GM04503 (cell line): ENCODE results near the gene RPL26.
"Not testable (repeated sequence)": the region's sequence is repeated elsewhere in the genome, so short reads cannot be mapped to it uniquely, and the experiment has no call there.

Experiments used
- DNase-seq: peaks from one replicate; pipeline ENCODE4 v3.0.0-alpha.2; 2012; ENCODE audit warnings: low read depth

Gene RPL26

GRCh38 chr17:8365143-8365542, 17.9 kb downstream of the RPL26 start:
- no peak for DNase-seq

- no peak for DNase-seq
Measured at GRCh38 chr17:8362651-8363332, 20.2 kb downstream of the RPL26 start.

DNA sequence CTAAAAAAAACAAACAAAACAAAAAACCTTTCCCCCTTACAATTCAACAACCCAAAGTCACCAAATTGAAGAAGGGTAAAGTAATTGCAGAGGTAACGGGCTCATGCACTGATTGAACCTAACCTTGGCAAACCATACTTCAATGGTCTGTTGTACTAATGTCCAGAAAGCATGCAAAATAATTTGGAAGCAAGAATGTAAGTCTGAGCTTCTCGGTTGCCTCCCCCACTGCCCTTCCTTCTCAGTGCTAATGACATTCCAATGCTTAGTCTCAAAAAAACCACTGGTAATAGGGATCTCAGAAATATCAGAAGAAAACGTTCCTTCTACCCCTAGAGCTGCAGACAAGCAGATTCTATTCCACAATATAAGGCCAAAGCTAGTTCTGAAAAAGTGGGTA, 22.2 kb downstream of the RPL26 start:
- no peak for DNase-seq

- no peak for DNase-seq
Measured at GRCh38 chr17:8360260-8360659, 22.7 kb downstream of the RPL26 start.

DNA sequence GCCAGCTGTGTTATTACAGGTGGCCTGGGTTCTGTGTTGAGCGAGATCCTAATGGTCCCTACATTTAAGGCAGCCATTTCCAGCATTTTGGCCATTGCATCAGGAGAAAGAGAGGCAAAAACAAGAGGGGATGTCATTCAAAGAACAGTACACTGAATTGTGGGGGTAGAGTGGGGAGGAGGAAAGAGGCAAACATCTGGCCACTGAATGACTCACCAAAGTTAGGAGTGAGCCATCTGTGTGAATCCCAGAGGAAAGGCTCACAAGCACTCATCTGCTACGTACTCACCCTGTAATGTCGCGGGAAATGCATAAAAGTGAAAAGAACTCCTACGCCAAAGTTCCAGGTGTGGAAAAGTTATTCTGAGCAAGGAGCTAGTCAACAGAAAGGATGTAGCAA, 23.2 kb downstream of the RPL26 start:
- DNase-seq, result no peak

- DNase-seq, result no peak
Measured at GRCh38 chr17:8357910-8358309, 25.1 kb downstream of the RPL26 start.

GRCh38 chr17:8354236-8354635, 28.8 kb downstream of the RPL26 start:
- DNase-seq, result no peak

GRCh38 chr17:8353736-8354135, 29.3 kb downstream of the RPL26 start:
- DNase-seq, result no peak

GRCh38 chr17:8350339-8350738, 32.7 kb downstream of the RPL26 start:
- DNase-seq, result no peak

DNA sequence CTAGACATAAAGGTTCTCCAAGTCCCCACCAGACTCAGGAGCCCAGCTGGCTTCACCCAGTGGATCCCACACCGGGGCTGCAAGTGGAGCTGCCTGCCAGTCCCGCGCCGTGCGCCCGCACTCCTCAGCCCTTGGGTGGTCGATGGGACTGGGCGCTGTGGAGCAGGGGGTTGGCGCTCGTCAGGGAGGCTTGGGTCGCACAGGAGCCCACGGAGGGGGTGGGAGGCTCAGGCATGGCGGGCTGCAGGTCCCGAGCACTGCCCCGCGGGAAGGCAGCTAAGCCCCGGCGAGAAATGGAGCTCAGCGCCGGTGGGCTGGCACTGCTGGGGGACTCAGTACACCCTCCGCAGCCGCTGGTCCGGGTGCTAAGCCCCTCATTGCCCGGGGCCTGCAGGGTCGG, 36.0 kb downstream of the RPL26 start:
- DNase-seq, result not testable (repeated sequence)

GRCh38 chr17:8345951-8346665, 36.9 kb downstream of the RPL26 start:
- DNase-seq, result no peak

DNA sequence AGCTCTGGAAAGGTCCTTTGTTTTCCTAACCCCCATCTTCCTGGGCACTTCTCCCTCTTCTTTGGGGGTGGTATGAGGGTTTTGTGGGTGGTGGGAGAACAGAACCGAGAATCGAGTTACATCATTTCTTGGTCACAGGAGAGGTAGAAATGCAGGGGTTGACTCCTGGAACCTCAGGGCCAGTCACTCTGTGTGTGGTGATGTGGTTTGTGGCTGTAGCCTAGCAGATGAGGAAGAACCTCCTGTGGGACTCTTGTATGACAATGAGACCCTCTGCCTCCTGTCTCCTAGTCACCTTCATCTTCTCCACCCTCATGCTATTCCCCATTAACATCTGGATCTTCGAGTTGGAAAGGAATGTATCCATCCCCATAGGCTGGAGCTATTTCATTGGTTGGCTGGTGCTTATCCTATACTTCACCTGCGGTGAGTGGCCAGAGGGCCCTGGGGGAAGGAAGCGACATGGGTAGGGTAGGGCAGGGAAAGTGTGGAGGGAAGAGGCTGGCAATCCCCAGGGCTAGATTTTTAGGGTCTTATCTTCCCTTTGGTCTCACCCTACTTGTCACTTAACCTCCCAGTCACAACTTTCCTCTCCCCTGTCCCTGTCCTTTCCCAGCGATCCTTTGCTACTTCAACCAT, 37.8 kb downstream of the RPL26 start:
- no peak for DNase-seq

- no peak for DNase-seq
Measured at GRCh38 chr17:8341456-8341855, 41.5 kb downstream of the RPL26 start.

DNA sequence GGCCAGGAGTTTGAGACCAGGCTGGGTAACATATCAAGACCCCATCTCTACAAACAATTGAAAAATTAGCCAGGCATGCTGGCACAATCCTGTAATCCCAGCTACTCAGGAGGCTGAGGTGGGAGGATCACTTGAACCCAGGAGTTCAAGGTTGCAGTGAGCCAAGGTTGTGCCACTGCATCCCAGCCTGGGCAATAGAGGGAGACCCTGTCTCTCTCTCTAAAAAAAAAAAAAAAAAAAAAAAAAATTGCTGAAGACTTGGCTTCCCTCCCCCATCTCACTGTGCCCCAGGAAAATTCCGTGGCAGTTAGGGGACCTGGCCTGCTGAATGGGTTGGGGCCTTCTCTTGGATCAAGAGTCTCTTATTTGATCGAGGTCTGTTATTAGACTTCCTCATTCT, 43.5 kb downstream of the RPL26 start, which contains the start of gene ODF4:
ODF4 (plus strand) TSS at position 301 of the 400 bp plus-strand sequence. CDS start 212 bp downstream, outside the sequence.
- no peak for DNase-seq

- no peak for DNase-seq
Measured at GRCh38 chr17:8338753-8339140, 44.2 kb downstream of the RPL26 start.

DNA sequence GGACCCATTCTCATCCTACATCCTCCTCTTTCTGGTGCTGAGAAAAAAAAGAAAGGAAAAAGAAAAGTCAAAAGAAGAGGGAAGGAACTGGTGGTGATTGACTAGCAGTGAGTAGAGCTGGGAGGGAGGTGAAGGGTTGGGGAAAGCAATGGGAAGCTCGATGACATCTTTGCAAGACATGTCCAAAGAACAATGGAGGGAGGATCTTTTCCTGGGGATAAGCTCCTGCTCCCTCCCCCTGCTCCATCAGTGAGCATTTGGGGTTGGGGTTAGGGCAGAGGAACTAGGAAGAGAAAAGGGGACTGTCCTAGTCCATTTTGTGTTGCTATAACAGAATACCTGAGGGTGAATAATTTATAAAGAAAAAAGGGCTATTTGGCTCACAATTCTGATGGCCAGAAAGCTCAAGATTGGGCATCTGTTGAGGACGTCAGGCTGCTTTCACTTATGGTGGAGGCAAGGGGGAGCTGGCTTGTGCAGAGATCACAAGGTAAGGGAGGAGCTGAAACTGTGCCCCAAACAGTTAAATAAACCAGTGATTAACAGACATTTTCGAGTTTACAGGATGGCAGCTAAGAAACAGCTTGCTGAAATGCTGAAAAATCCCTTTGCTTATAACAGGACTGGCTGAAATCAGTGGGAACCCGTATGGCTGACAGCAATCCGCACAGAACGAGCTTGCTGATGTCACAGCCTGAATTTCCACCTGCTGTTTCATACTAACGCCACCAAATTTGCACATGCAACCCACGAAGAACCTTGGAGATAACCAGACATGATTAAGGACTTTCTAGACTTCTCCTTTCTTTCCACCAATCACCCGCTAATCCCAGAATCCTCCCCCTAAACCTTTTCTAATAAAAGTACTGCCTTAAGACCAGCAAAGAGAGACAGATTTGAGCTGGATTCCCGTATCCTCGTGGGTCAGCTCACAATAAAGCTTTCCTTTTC, 44.9 kb downstream of the RPL26 start:
- no peak for DNase-seq

DNA sequence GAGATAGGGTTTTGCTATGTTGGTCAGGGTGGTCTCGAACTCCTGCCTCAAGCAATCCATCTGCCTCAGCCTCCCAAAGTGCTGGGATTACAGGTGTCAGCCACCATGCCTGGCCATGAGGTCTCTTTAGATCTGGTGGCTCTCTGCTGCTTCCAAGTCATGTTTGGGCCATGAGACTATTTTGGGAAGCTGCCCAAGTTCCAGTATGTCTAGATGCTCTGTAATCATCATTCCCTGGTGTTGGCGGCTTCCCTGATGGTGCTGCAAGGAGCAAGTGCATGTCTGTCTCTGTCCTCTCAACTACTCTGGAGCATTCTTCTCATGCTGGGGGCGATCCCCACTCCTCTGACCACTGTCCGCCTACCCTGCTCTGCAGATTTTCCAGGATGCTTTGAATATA, 49.7 kb downstream of the RPL26 start:
- DNase-seq, result no peak

- no peak for DNase-seq
Measured at GRCh38 chr17:8332688-8333087, 50.3 kb downstream of the RPL26 start.

- DNase-seq, result no peak
Measured at GRCh38 chr17:8332128-8332527, 50.9 kb downstream of the RPL26 start.
